Stimulated activated naive CD4-positive, alpha-beta T cell (primary cell): Measurements from ENCODE around the gene PKP2.

ENCODE experiments used
- DNase-seq, 6 experiments: peaks; one replicate each; lab custom pipeline; 2025; lab: John Stamatoyannopoulos, UW

Gene PKP2

GRCh38 chr12:32809196-32809595, 87.4 kb downstream of the PKP2 start:
- no peak for DNase-seq

GRCh38 chr12:32804301-32804700, 92.3 kb downstream of the PKP2 start:
- no peak for DNase-seq

GRCh38 chr12:32801269-32801980, 95.2 kb downstream of the PKP2 start:
- no peak for DNase-seq

- DNase-seq, result no peak
Measured at GRCh38 chr12:32794281-32794680, 102.3 kb downstream of the PKP2 start.

GRCh38 chr12:32789916-32790315, 106.7 kb downstream of the PKP2 start:
- DNase-seq, result no peak

GRCh38 chr12:32789446-32789845, 107.1 kb downstream of the PKP2 start:
- DNase-seq, result no peak

- no peak for DNase-seq
Measured at GRCh38 chr12:32788405-32788804, 108.2 kb downstream of the PKP2 start.

- DNase-seq, result no peak
Measured at GRCh38 chr12:32785557-32785956, 111.0 kb downstream of the PKP2 start.

- no peak for DNase-seq
Measured at GRCh38 chr12:32783029-32783428, 113.5 kb downstream of the PKP2 start.

GRCh38 chr12:32780071-32780470, 116.5 kb downstream of the PKP2 start:
- DNase-seq, result no peak

- no peak for DNase-seq
Measured at GRCh38 chr12:32777691-32778175, 118.8 kb downstream of the PKP2 start.

- no peak for DNase-seq
Measured at GRCh38 chr12:32777159-32777558, 119.4 kb downstream of the PKP2 start.

GRCh38 chr12:32776258-32776657, 120.3 kb downstream of the PKP2 start:
- DNase-seq, result no peak

- DNase-seq, result no peak
Measured at GRCh38 chr12:32773691-32774090, 122.9 kb downstream of the PKP2 start.

- DNase-seq, result no peak
Measured at GRCh38 chr12:32770141-32770540, 126.4 kb downstream of the PKP2 start.

- no peak for DNase-seq
Measured at GRCh38 chr12:32768518-32768917, 128.1 kb downstream of the PKP2 start.

GRCh38 chr12:32765906-32766305, 130.7 kb downstream of the PKP2 start:
- DNase-seq, result no peak

- no peak for DNase-seq
Measured at GRCh38 chr12:32761716-32762115, 134.9 kb downstream of the PKP2 start.

- DNase-seq, result no peak
Measured at GRCh38 chr12:32757157-32757556, 139.4 kb downstream of the PKP2 start.

GRCh38 chr12:32756476-32757066, 140.0 kb downstream of the PKP2 start:
- no peak for DNase-seq

- peak; percentile 68 to 93 (median 84) for DNase-seq
Measured at GRCh38 chr12:32755654-32756475, 140.7 kb downstream of the PKP2 start, which contains the start of gene YARS2. TSS of gene YARS2 (minus strand) at chr12:32755897. CDS start at chr12:32755874, 23 bp downstream.

- DNase-seq, result peak; percentile 28 to 89 (median 70)
Measured at GRCh38 chr12:32755051-32755653, 141.4 kb downstream of the PKP2 start.
